DMS53 treated with DMSO at 0.1 percent for 48 hours (cell line): Measurements from ENCODE around the gene COL26A1.
"Not testable (repeated sequence)": the region's sequence is repeated elsewhere in the genome, so short reads cannot be mapped to it uniquely, and the experiment has no call there.

Source experiments
- DNase-seq: peaks from one replicate; lab custom pipeline; 2025; ENCODE audit not compliant: unreplicated experiment; lab: John Stamatoyannopoulos, UW

Gene COL26A1

GRCh38 chr7:101362334-101363195 is at the start of gene COL26A1:
Gene COL26A1, plus strand, starts transcription at chr7:101362875. Its CDS starts 158 bp downstream, at chr7:101363033.
- DNase-seq: no peak

- DNase-seq: no peak
Observed at GRCh38 chr7:101315336-101315735, 47.3 kb upstream of the COL26A1 start.

GRCh38 chr7:101319401-101319800 is 43.3 kb upstream of the COL26A1 start:
- no peak for DNase-seq

- DNase-seq: peak; percentile 44
Observed at GRCh38 chr7:101321491-101322401, 40.9 kb upstream of the COL26A1 start, which contains the start of gene IFT22. Gene IFT22, minus strand, starts transcription at chr7:101321812. Its CDS starts 103 bp downstream, at chr7:101321709.

- no peak for DNase-seq
Observed at GRCh38 chr7:101328159-101328558, 34.5 kb upstream of the COL26A1 start.

GRCh38 chr7:101330011-101330484 is 32.6 kb upstream of the COL26A1 start:
- no peak for DNase-seq

GRCh38 chr7:101332026-101332425 is 30.6 kb upstream of the COL26A1 start:
- DNase-seq: no peak

GRCh38 chr7:101333912-101334311 is 28.8 kb upstream of the COL26A1 start:
- no peak for DNase-seq

GRCh38 chr7:101340379-101340778 is 22.3 kb upstream of the COL26A1 start:
- no peak for DNase-seq

GRCh38 chr7:101342892-101343291 is 19.8 kb upstream of the COL26A1 start:
- no peak for DNase-seq

GRCh38 chr7:101347477-101347876 is 15.2 kb upstream of the COL26A1 start:
- no peak for DNase-seq

GRCh38 chr7:101348456-101349067 is 14.1 kb upstream of the COL26A1 start:
- DNase-seq: not testable (repeated sequence)

GRCh38 chr7:101349300-101349699 is 13.4 kb upstream of the COL26A1 start:
- DNase-seq: not testable (repeated sequence)

- DNase-seq: no peak
Observed at GRCh38 chr7:101352920-101353308, 9.8 kb upstream of the COL26A1 start.

- no peak for DNase-seq
Observed at GRCh38 chr7:101357433-101357832, 5.2 kb upstream of the COL26A1 start.

- DNase-seq: no peak
Observed at GRCh38 chr7:101363196-101363733, 590 bp downstream of the COL26A1 start.

GRCh38 chr7:101363734-101364374 is 1.2 kb downstream of the COL26A1 start:
- DNase-seq: peak; percentile 15

GRCh38 chr7:101365956-101366355 is 3.3 kb downstream of the COL26A1 start:
- DNase-seq: no peak

- DNase-seq: no peak
Observed at GRCh38 chr7:101367676-101368075, 5.0 kb downstream of the COL26A1 start.

- DNase-seq: no peak
Observed at GRCh38 chr7:101368422-101369165, 5.9 kb downstream of the COL26A1 start.
